SK-N-SH (cell line): ENCODE data around the gene LDAF1. TPM values are rescaled to one million over a fixed set of nuclear protein-coding genes. Genes with fewer than 3 reads are reported as not detected.

Experiments
- CTCF ChIA-PET: fragments of 300-600, 350-600 bp; formaldehyde crosslinking; extraction: SDS; loops from one replicate; lab custom pipeline; 2021; lab: Yijun Ruan, JAX
- POLR2A ChIA-PET: fragments of 350-600 bp; sonication (Branson Sonifier 250); formaldehyde crosslinking; extraction: SDS; loops from one replicate; lab custom pipeline; 2020; ENCODE audit warnings: antibody characterized with exemption, inconsistent platforms; lab: Yijun Ruan, JAX
- DNase-seq: peaks from one replicate; pipeline ENCODE4 v3.0.0; 2012
- H2AFZ ChIP-seq: fragments of 200-600 bp; sonication (generic); 2 replicates; pipeline ENCODE4 v1.8.1; 2016; ENCODE audit warnings: antibody characterized with exemption, mild to moderate bottlenecking, low read depth
- H3F3A ChIP-seq: fragments of 200-600 bp; sonication (generic); replicated peaks from 2 replicates; pipeline ENCODE3; 2016; ENCODE audit warnings: antibody characterized with exemption, mild to moderate bottlenecking; ENCODE audit not compliant: insufficient read depth
- H3K27ac ChIP-seq, 2 experiments: fragments of 200-500 bp in 1 of 2; fragments of 200-600 bp in 1 of 2; sonication (Bioruptor generic) in 1 of 2; sonication (generic), shearing (Covaris generic) in 1 of 2; 2 replicates each; pipeline versions ENCODE4 v1.5.1 to v1.6.1; 2014 to 2016; ENCODE audit warnings: low read depth in 2 of 2, inconsistent platforms in 1 of 2, low read length in 1 of 2, mild to moderate bottlenecking in 1 of 2, mixed read lengths in 1 of 2
- H3K27me3 ChIP-seq: fragments of 200-600 bp; sonication (generic), shearing (Covaris generic); 2 replicates; pipeline ENCODE4 v1.6.1; 2016; ENCODE audit warnings: mixed run types; ENCODE audit not compliant: insufficient read depth
- H3K36me3 ChIP-seq, 2 experiments: fragments of 200-500 bp in 1 of 2; fragments of 200-600 bp in 1 of 2; sonication (Bioruptor generic) in 1 of 2; sonication (generic) in 1 of 2; replicated peaks in 1 of 2; 2 replicates each; pipeline versions ENCODE3 to v1.5.1; 2014 to 2016; ENCODE audit warnings: low read length in 1 of 2, mild to moderate bottlenecking in 1 of 2; ENCODE audit not compliant: insufficient read depth in 2 of 2, control insufficient read depth in 1 of 2
- H3K4me1 ChIP-seq, 2 experiments: fragments of 200-500 bp in 1 of 2; fragments of 200-600 bp in 1 of 2; sonication (Bioruptor generic) in 1 of 2; sonication (generic), shearing (Covaris generic) in 1 of 2; 2 replicates each; pipeline versions ENCODE4 v1.5.1 to v1.6.1; 2014 to 2016; ENCODE audit warnings: low read depth in 1 of 2, low read length in 1 of 2, mixed run types in 1 of 2; ENCODE audit not compliant: insufficient read depth in 2 of 2, control insufficient read depth in 1 of 2
- H3K4me2 ChIP-seq: fragments of 200-600 bp; sonication (generic), shearing (Covaris generic); 2 replicates; pipeline ENCODE4 v1.6.1; 2017; ENCODE audit warnings: mixed run types
- H3K4me3 ChIP-seq, 2 experiments: fragments of 200-500 bp in 1 of 2; fragments of 200-600 bp in 1 of 2; sonication (Bioruptor generic) in 1 of 2; sonication (generic), shearing (Covaris generic) in 1 of 2; 2 replicates each; pipeline versions ENCODE4 v1.5.1 to v1.8.1; 2014 to 2016; ENCODE audit warnings: low read depth in 2 of 2, inconsistent platforms in 1 of 2, low read length in 1 of 2, mild to moderate bottlenecking in 1 of 2, mixed read lengths in 1 of 2, moderate library complexity in 1 of 2
- H3K79me2 ChIP-seq: fragments of 200-600 bp; sonication (generic); 2 replicates; pipeline ENCODE4 v1.8.1; 2017; ENCODE audit warnings: mild to moderate bottlenecking; ENCODE audit not compliant: insufficient read depth
- H3K9ac ChIP-seq: fragments of 200-600 bp; sonication (generic); 2 replicates; pipeline ENCODE4 v1.6.1; 2017; ENCODE audit warnings: mixed run types
- H3K9me2 ChIP-seq: fragments of 200-600 bp; sonication (generic); 2 replicates; pipeline ENCODE4 v1.6.1; 2017; ENCODE audit warnings: mixed run types
- H3K9me3 ChIP-seq: fragments of 200-600 bp; sonication (generic); 2 replicates; pipeline ENCODE4 v1.6.1; 2017; ENCODE audit warnings: mixed run types, mild to moderate bottlenecking, moderate library complexity
- H4K20me1 ChIP-seq: fragments of 200-600 bp; sonication (generic); 2 replicates; pipeline ENCODE4 v1.6.1; 2017; ENCODE audit warnings: mild to moderate bottlenecking, mixed run types; ENCODE audit not compliant: insufficient read depth
- ELF1 ChIP-seq: IDR thresholded peaks from 2 replicates; pipeline ENCODE4 v1.4.0; 2012
- EZH2phosphoT487 ChIP-seq: fragments of 200-600 bp; sonication (generic); IDR thresholded peaks from 2 replicates; pipeline ENCODE4 v1.6.1; 2017; ENCODE audit warnings: low read depth, mixed run types, mild to moderate bottlenecking, antibody characterized with exemption, moderate library complexity, borderline replicate concordance
- FOSL2 ChIP-seq: IDR thresholded peaks from 2 replicates; pipeline ENCODE4 v1.4.0; 2012; ENCODE audit warnings: low read depth, mild to moderate bottlenecking, moderate library complexity, borderline replicate concordance
- GABPA ChIP-seq: IDR thresholded peaks from 2 replicates; pipeline ENCODE4 v1.4.0; 2012; ENCODE audit warnings: low read depth, mild to moderate bottlenecking
- MEF2A ChIP-seq: IDR thresholded peaks from 2 replicates; pipeline ENCODE4 v1.4.0; 2012; ENCODE audit warnings: low read depth, borderline replicate concordance
- NFIC ChIP-seq: IDR thresholded peaks from 2 replicates; pipeline ENCODE4 v1.4.0; 2012; ENCODE audit warnings: borderline replicate concordance
- NRF1 ChIP-seq: IDR thresholded peaks from 2 replicates; pipeline ENCODE4 v1.6.1; 2012; ENCODE audit warnings: low read depth, mild to moderate bottlenecking, low read length
- POLR2AphosphoS5 ChIP-seq: IDR thresholded peaks from 2 replicates; pipeline ENCODE4 v1.6.1; 2012; ENCODE audit warnings: low read depth, low read length
- RFX5 ChIP-seq: IDR thresholded peaks from 2 replicates; pipeline ENCODE4 v1.6.1; 2012; ENCODE audit warnings: mild to moderate bottlenecking, improper control_type of control experiment, low read length
- SIN3A ChIP-seq: IDR thresholded peaks from 2 replicates; pipeline ENCODE4 v1.6.1; 2012; ENCODE audit warnings: low read depth, mild to moderate bottlenecking, low read length, moderate library complexity, borderline replicate concordance
- TAF1 ChIP-seq: IDR thresholded peaks from 2 replicates; pipeline ENCODE4 v1.6.1; 2012; ENCODE audit warnings: low read depth, mild to moderate bottlenecking, low read length, moderate library complexity, borderline replicate concordance
- YY1 ChIP-seq: IDR thresholded peaks from 2 replicates; pipeline ENCODE4 v1.4.0; 2012; ENCODE audit warnings: low read depth, mild to moderate bottlenecking
- WGBS: methylation state at CpG from one replicate; pipeline ENCODE4 v1.1.6; 2017; ENCODE audit warnings: low lambda C conversion rate; 5-methylcytosine and 5-hydroxymethylcytosine counted together
- polyA plus RNA-seq, 3 experiments: library from polyadenylated mRNA; depleted of rRNA; stranded (reverse); fragments of >200 nt; gene quantifications; 2 replicates each; pipeline ENCODE4 v1.2.3, GENCODE V29; 2012
- TF ChIP-seq, protein P1 (sequence below): IDR thresholded peaks from 2 replicates; pipeline ENCODE4 v1.6.1; 2012; ENCODE audit warnings: mild to moderate bottlenecking, low read depth, low read length, moderate library complexity
- TF ChIP-seq, protein P2 (sequence below): fragments of 150-350 bp; IDR thresholded peaks from 2 replicates; pipeline ENCODE4 v1.6.1; 2017; ENCODE audit warnings: antibody characterized with exemption, low read length, low read depth, borderline replicate concordance
- TF ChIP-seq, protein P3 (sequence below): fragments of 200-600 bp; sonication (generic); IDR thresholded peaks from 2 replicates; pipeline ENCODE4 v1.6.1; 2017; ENCODE audit warnings: antibody characterized with exemption, mild to moderate bottlenecking, moderate library complexity
- TF ChIP-seq, protein P4 (sequence below): IDR thresholded peaks from 2 replicates; pipeline ENCODE4 v1.4.0; 2012; ENCODE audit warnings: low read depth, borderline replicate concordance

LDAF1 gene
- polyA plus RNA-seq, 1 of the 3 experiments (the other 2 are of a cell fraction): 10.0 TPM

DNA sequence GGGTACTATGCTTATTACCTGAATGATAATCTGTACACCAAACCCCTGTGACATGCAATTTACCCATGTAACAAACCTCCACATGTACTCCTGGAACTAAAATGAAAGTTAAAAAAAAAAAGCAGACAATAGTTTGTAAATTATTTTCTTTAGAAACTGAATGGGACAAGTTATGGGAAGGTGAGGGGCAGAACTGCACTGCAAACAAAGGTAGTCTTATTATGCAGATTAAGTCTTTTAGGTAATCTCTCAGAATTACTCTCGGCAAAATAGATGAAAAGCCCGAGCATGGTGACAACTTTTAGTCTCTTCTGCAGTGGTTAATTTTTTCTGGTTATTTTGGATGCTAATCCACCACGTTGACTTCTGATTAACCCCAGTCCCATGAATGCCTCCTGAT is 25.5 kb downstream of the LDAF1 start:
- Histone ChIP-seq H3K27ac (no peak overlapping the region), H3K4me3 (no peak overlapping the region), H3K79me2 (no peaks in the 10 kb centered on the region), H3K4me2 (no peak overlapping the region), H3K9me3 (no peaks in the 10 kb centered on the region), H3K9ac (no peak overlapping the region), H4K20me1 (no peaks in the 10 kb centered on the region), H3K27me3 (no peaks in the 10 kb centered on the region), H2AFZ (no peak overlapping the region), H3K4me1 (no peaks in the 10 kb centered on the region; a peak in 1 of 4 replicates), H3K9me2 (no peaks in the 10 kb centered on the region), H3K36me3 (peaks cover 5 to 26% of the 10 kb centered on the region in 2 experiments), H3F3A (no peaks in the 10 kb centered on the region)
- TF ChIP-seq, protein P1, sequence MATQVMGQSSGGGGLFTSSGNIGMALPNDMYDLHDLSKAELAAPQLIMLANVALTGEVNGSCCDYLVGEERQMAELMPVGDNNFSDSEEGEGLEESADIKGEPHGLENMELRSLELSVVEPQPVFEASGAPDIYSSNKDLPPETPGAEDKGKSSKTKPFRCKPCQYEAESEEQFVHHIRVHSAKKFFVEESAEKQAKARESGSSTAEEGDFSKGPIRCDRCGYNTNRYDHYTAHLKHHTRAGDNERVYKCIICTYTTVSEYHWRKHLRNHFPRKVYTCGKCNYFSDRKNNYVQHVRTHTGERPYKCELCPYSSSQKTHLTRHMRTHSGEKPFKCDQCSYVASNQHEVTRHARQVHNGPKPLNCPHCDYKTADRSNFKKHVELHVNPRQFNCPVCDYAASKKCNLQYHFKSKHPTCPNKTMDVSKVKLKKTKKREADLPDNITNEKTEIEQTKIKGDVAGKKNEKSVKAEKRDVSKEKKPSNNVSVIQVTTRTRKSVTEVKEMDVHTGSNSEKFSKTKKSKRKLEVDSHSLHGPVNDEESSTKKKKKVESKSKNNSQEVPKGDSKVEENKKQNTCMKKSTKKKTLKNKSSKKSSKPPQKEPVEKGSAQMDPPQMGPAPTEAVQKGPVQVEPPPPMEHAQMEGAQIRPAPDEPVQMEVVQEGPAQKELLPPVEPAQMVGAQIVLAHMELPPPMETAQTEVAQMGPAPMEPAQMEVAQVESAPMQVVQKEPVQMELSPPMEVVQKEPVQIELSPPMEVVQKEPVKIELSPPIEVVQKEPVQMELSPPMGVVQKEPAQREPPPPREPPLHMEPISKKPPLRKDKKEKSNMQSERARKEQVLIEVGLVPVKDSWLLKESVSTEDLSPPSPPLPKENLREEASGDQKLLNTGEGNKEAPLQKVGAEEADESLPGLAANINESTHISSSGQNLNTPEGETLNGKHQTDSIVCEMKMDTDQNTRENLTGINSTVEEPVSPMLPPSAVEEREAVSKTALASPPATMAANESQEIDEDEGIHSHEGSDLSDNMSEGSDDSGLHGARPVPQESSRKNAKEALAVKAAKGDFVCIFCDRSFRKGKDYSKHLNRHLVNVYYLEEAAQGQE: no peak
- no peak for TF ChIP-seq SIN3A
- TF ChIP-seq FOSL2: no peak
- no peak for TF ChIP-seq NFIC
- TF ChIP-seq, protein P2, sequence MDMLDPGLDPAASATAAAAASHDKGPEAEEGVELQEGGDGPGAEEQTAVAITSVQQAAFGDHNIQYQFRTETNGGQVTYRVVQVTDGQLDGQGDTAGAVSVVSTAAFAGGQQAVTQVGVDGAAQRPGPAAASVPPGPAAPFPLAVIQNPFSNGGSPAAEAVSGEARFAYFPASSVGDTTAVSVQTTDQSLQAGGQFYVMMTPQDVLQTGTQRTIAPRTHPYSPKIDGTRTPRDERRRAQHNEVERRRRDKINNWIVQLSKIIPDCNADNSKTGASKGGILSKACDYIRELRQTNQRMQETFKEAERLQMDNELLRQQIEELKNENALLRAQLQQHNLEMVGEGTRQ: no peak
- TF ChIP-seq, protein P3, sequence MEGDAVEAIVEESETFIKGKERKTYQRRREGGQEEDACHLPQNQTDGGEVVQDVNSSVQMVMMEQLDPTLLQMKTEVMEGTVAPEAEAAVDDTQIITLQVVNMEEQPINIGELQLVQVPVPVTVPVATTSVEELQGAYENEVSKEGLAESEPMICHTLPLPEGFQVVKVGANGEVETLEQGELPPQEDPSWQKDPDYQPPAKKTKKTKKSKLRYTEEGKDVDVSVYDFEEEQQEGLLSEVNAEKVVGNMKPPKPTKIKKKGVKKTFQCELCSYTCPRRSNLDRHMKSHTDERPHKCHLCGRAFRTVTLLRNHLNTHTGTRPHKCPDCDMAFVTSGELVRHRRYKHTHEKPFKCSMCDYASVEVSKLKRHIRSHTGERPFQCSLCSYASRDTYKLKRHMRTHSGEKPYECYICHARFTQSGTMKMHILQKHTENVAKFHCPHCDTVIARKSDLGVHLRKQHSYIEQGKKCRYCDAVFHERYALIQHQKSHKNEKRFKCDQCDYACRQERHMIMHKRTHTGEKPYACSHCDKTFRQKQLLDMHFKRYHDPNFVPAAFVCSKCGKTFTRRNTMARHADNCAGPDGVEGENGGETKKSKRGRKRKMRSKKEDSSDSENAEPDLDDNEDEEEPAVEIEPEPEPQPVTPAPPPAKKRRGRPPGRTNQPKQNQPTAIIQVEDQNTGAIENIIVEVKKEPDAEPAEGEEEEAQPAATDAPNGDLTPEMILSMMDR: no peak
- TF ChIP-seq ELF1: no peak
- no peak for TF ChIP-seq NRF1
- no peak for TF ChIP-seq GABPA
- no peak for TF ChIP-seq TAF1
- TF ChIP-seq POLR2AphosphoS5: no peak
- TF ChIP-seq MEF2A: no peak
- TF ChIP-seq YY1: no peak
- no peak for TF ChIP-seq EZH2phosphoT487
- TF ChIP-seq, protein P4, sequence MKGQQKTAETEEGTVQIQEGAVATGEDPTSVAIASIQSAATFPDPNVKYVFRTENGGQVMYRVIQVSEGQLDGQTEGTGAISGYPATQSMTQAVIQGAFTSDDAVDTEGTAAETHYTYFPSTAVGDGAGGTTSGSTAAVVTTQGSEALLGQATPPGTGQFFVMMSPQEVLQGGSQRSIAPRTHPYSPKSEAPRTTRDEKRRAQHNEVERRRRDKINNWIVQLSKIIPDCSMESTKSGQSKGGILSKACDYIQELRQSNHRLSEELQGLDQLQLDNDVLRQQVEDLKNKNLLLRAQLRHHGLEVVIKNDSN: no peak
- no peak for TF ChIP-seq RFX5
- ChIA-PET POLR2A (no interaction called here), CTCF (no interaction called here)
- 72% methylated on average over 3 of the region's 3 CpGs for WGBS
- DNase-seq: no peak
